SW480 (cell line): ENCODE results near the gene SYT5.
"Not testable (repeated sequence)": the region's sequence is repeated elsewhere in the genome, so short reads cannot be mapped to it uniquely, and the experiment has no call there.

Source experiments
- DNase-seq: peaks from one replicate; pipeline ENCODE4 v3.0.0-alpha.2; 2016; ENCODE audit warnings: low spot score

Gene SYT5

GRCh38 chr19:55206664-55207500, 26.8 kb upstream of the SYT5 start:
- DNase-seq: peak; percentile 93

- not testable (repeated sequence) for DNase-seq
Measured at GRCh38 chr19:55202199-55202598, 22.1 kb upstream of the SYT5 start.

GRCh38 chr19:55199620-55200204, 19.6 kb upstream of the SYT5 start:
- DNase-seq: no peak

- no peak for DNase-seq
Measured at GRCh38 chr19:55198651-55199050, 18.6 kb upstream of the SYT5 start.

- DNase-seq: peak; percentile 41
Measured at GRCh38 chr19:55197528-55197927, 17.4 kb upstream of the SYT5 start.

GRCh38 chr19:55196803-55197202, 16.7 kb upstream of the SYT5 start:
- peak; percentile 33 for DNase-seq

- no peak for DNase-seq
Measured at GRCh38 chr19:55193481-55193880, 13.4 kb upstream of the SYT5 start.

GRCh38 chr19:55189403-55189835, 9.3 kb upstream of the SYT5 start:
- DNase-seq: peak; percentile 78

GRCh38 chr19:55188625-55189024, 8.5 kb upstream of the SYT5 start:
- DNase-seq: no peak

- no peak for DNase-seq
Measured at GRCh38 chr19:55186080-55186479, 6.0 kb upstream of the SYT5 start.

- no peak for DNase-seq
Measured at GRCh38 chr19:55181740-55182139, 1.7 kb upstream of the SYT5 start.

- DNase-seq: peak; percentile 80
Measured at GRCh38 chr19:55178781-55179599, 1.1 kb downstream of the SYT5 start.

GRCh38 chr19:55176076-55176475, 4.0 kb downstream of the SYT5 start:
- DNase-seq: peak; percentile 48

GRCh38 chr19:55175117-55175867, 4.8 kb downstream of the SYT5 start:
- no peak for DNase-seq

- no peak for DNase-seq
Measured at GRCh38 chr19:55174425-55175116, 5.5 kb downstream of the SYT5 start.

GRCh38 chr19:55173714-55174409, 6.2 kb downstream of the SYT5 start:
- peak; percentile 77 for DNase-seq

- DNase-seq: no peak
Measured at GRCh38 chr19:55173186-55173713, 6.8 kb downstream of the SYT5 start.

GRCh38 chr19:55172741-55173140, 7.3 kb downstream of the SYT5 start:
- DNase-seq: peak; percentile 44

- DNase-seq: not testable (repeated sequence)
Measured at GRCh38 chr19:55172318-55172717, 7.8 kb downstream of the SYT5 start.

- no peak for DNase-seq
Measured at GRCh38 chr19:55171440-55171839, 8.6 kb downstream of the SYT5 start.
